DOHH2 (cell line): Measurements from ENCODE around the gene SH3RF3.

Source experiments
- H3F3A ChIP-seq: fragments of 200-600 bp; sonication (generic), shearing (Covaris generic); 2 replicates; pipeline ENCODE4 v1.6.0; 2016; ENCODE audit warnings: antibody characterized with exemption, mild to moderate bottlenecking; ENCODE audit not compliant: control insufficient read depth, insufficient read depth
- H3K27ac ChIP-seq: fragments of 200-600 bp; sonication (generic); 2 replicates; pipeline ENCODE4 v1.5.1; 2014; ENCODE audit warnings: low read depth, mild to moderate bottlenecking, low read length, moderate library complexity
- H3K27me3 ChIP-seq: fragments of 200-600 bp; sonication (generic); 2 replicates; pipeline ENCODE4 v1.6.1; 2014; ENCODE audit warnings: mild to moderate bottlenecking, low read length, mixed read lengths; ENCODE audit not compliant: control insufficient read depth
- H3K36me3 ChIP-seq: fragments of 200-600 bp; sonication (generic); 2 replicates; pipeline ENCODE4 v1.6.1; 2014; ENCODE audit warnings: mild to moderate bottlenecking, low read length, moderate library complexity, mixed read lengths; ENCODE audit not compliant: control insufficient read depth
- H3K4me1 ChIP-seq: fragments of 200-600 bp; sonication (generic); 2 replicates; pipeline ENCODE4 v1.6.1; 2014; ENCODE audit warnings: mild to moderate bottlenecking, low read length, mixed read lengths; ENCODE audit not compliant: control insufficient read depth
- H3K4me2 ChIP-seq: fragments of 200-600 bp; sonication (generic); 2 replicates; pipeline ENCODE4 v1.6.0; 2014; ENCODE audit warnings: mild to moderate bottlenecking, low read length, moderate library complexity
- H3K4me3 ChIP-seq: fragments of 200-600 bp; sonication (generic); 2 replicates; pipeline ENCODE4 v1.5.1; 2014; ENCODE audit warnings: mild to moderate bottlenecking, low read length, mixed read lengths
- H3K79me2 ChIP-seq: fragments of 200-600 bp; sonication (generic); 2 replicates; pipeline ENCODE4 v1.6.1; 2014; ENCODE audit warnings: mild to moderate bottlenecking, low read length, mixed read lengths; ENCODE audit not compliant: control insufficient read depth
- H3K9me2 ChIP-seq: fragments of 200-600 bp; sonication (generic); replicated peaks from 2 replicates; pipeline ENCODE4 v1.6.1; 2014; ENCODE audit warnings: mild to moderate bottlenecking, low read length, mixed read lengths; ENCODE audit not compliant: control insufficient read depth
- H3K9me3 ChIP-seq: fragments of 200-600 bp; sonication (generic); 2 replicates; pipeline ENCODE4 v1.6.1; 2014; ENCODE audit warnings: antibody characterized with exemption, low read length, mixed read lengths; ENCODE audit not compliant: control insufficient read depth, insufficient read depth
- H4K20me1 ChIP-seq: fragments of 200-600 bp; sonication (generic); 2 replicates; pipeline ENCODE4 v1.6.0; 2014; ENCODE audit warnings: low read depth, mild to moderate bottlenecking, antibody characterized with exemption, low read length, moderate library complexity; ENCODE audit not compliant: control insufficient read depth, insufficient read depth
- EZH2phosphoT487 ChIP-seq: fragments of 200-600 bp; sonication (generic); IDR thresholded peaks from 2 replicates; pipeline ENCODE4 v1.6.1; 2017; ENCODE audit warnings: borderline replicate concordance, mild to moderate bottlenecking, antibody characterized with exemption, low read length, moderate library complexity, mixed read lengths
- TF ChIP-seq, protein P1 (sequence below): fragments of 200-600 bp; sonication (generic); IDR thresholded peaks from one replicate; pipeline ENCODE4 v1.5.1; 2014; ENCODE audit warnings: antibody characterized with exemption, mild to moderate bottlenecking, low read depth, low read length; ENCODE audit not compliant: poor library complexity, severe bottlenecking

The SH3RF3 gene

DNA sequence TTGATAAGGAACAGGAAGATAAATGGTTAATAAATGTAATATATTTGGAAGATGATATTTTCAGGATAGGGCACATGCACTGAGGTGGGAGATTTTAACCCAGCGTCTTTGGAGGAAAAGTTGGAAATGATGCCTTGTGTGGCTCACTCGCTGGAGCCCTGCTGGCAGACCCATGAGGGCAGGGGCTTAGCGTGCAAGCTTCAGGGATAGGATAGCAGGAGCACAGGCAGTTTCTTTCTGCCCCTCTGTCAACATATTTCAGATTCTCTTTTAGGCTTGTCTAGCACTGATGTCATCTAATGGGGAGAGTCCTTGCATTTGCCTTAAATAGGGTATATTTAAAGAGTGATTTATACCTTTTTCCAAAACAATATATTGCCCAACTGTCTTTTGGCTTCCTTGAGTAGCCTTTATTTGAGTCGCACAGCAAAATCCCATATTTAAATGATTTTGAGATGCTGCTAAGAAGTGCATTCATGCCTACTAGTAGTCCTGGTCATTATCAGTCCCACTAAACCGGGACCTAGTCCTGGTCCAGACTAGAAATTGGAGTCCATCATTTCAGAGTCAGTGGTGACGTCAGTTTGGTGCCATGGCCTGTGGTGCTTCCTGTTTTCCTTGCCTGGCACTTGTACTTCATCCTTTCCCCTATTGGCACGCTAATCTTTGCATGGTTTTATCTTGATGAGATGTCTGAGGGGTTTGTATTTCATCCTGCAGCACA lies 45.8 kb downstream of the SH3RF3 start:
- H3F3A ChIP-seq = no peaks in the 10 kb centered on the region
- H3K4me2 ChIP-seq = no peak overlapping the region
- H3K9me3 ChIP-seq = no peaks in the 10 kb centered on the region
- no peaks in the 10 kb centered on the region for H3K9me2 ChIP-seq
- no peaks in the 10 kb centered on the region for H3K79me2 ChIP-seq
- no peaks in the 10 kb centered on the region for H3K27me3 ChIP-seq
- H4K20me1 ChIP-seq = no peaks in the 10 kb centered on the region
- H3K36me3 ChIP-seq = no peaks in the 10 kb centered on the region
- TF ChIP-seq, protein P1, sequence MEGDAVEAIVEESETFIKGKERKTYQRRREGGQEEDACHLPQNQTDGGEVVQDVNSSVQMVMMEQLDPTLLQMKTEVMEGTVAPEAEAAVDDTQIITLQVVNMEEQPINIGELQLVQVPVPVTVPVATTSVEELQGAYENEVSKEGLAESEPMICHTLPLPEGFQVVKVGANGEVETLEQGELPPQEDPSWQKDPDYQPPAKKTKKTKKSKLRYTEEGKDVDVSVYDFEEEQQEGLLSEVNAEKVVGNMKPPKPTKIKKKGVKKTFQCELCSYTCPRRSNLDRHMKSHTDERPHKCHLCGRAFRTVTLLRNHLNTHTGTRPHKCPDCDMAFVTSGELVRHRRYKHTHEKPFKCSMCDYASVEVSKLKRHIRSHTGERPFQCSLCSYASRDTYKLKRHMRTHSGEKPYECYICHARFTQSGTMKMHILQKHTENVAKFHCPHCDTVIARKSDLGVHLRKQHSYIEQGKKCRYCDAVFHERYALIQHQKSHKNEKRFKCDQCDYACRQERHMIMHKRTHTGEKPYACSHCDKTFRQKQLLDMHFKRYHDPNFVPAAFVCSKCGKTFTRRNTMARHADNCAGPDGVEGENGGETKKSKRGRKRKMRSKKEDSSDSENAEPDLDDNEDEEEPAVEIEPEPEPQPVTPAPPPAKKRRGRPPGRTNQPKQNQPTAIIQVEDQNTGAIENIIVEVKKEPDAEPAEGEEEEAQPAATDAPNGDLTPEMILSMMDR = no peak
- TF ChIP-seq EZH2phosphoT487 = no peak
- H3K4me1 ChIP-seq = no peaks in the 10 kb centered on the region
- no peak overlapping the region for H3K4me3 ChIP-seq
- H3K27ac ChIP-seq = no peak overlapping the region

DNA sequence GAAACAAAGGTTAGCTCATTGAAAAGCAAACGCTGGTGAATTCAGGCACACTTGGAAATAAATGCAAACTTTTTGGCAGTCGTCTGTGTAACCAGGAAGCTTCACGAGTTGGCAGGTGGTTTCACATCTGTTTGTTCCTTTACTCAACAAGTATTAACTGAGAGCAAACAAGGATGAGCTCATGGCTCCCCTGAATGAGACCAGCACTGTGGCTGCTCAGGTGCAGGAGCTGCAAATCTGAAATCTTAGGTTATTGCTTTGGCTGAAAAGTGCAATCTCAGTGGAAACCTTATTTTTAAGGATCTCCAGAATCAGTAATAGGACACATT lies 46.3 kb downstream of the SH3RF3 start:
- Histone ChIP-seq H4K20me1 (no peaks in the 10 kb centered on the region), H3K27ac (no peak overlapping the region), H3K36me3 (no peaks in the 10 kb centered on the region), H3K4me2 (no peak overlapping the region), H3K4me3 (no peak overlapping the region), H3K27me3 (no peaks in the 10 kb centered on the region), H3K9me2 (no peaks in the 10 kb centered on the region), H3K9me3 (no peaks in the 10 kb centered on the region), H3K4me1 (no peaks in the 10 kb centered on the region), H3F3A (no peaks in the 10 kb centered on the region), H3K79me2 (no peaks in the 10 kb centered on the region)
- no peak for TF ChIP-seq EZH2phosphoT487
- TF ChIP-seq, protein P1 = no peak

DNA sequence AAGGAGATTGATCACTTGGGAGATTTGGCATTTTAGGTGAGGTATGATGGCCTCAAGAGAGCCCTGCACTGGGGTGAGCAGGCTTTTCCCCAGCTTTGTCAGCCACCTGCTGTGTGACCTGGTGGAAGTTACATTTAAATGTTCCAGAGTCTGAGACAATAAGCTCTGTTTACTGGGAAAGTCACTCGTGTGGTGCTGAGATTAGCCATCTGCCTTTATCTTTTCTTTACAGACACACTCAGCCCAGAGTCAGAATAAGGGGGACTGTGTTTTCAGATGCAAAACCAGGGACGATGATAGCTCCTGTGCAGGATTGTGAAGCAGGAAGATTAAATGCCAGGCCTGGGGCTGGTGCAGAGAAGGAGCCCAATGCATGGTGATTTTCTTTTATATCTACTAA lies 47.9 kb downstream of the SH3RF3 start:
- no peaks in the 10 kb centered on the region for H3K79me2 ChIP-seq
- no peaks in the 10 kb centered on the region for H4K20me1 ChIP-seq
- no peaks in the 10 kb centered on the region for H3K36me3 ChIP-seq
- no peaks in the 10 kb centered on the region for H3K4me1 ChIP-seq
- no peak overlapping the region for H3K4me2 ChIP-seq
- no peaks in the 10 kb centered on the region for H3K27me3 ChIP-seq
- no peak overlapping the region for H3K27ac ChIP-seq
- no peaks in the 10 kb centered on the region for H3K9me3 ChIP-seq
- H3K4me3 ChIP-seq = no peak overlapping the region
- TF ChIP-seq, protein P1 = no peak
- no peak for TF ChIP-seq EZH2phosphoT487
- H3K9me2 ChIP-seq = no peaks in the 10 kb centered on the region
- no peaks in the 10 kb centered on the region for H3F3A ChIP-seq
